Right lobe of liver (tissue), 4 donors: Measurements from ENCODE around the gene ANKRD11.

ENCODE experiments used
- POLR2A ChIP-seq: fragments of 450-650 bp; IDR thresholded peaks from one replicate; pipeline ENCODE4 v1.6.1; 2017; ENCODE audit warnings: antibody characterized with exemption, mild to moderate bottlenecking
- TF ChIP-seq, protein P1 (sequence below), 4 donors: fragments of 200-600 bp in 3 of 4; fragments of 450-650 bp in 1 of 4; IDR thresholded peaks; one replicate each; pipeline versions ENCODE4 v1.5.1 to v1.8.0; 2016 to 2022; ENCODE audit warnings: antibody characterized with exemption in 4 of 4, mild to moderate bottlenecking in 2 of 4
- donor health status: DM: no; HTN: no; CAD: no.
- donor health status: DM: no; HTN: no; CAD: no.
- donor health status: DM: no; HTN: yes; CAD: no.

DNA sequence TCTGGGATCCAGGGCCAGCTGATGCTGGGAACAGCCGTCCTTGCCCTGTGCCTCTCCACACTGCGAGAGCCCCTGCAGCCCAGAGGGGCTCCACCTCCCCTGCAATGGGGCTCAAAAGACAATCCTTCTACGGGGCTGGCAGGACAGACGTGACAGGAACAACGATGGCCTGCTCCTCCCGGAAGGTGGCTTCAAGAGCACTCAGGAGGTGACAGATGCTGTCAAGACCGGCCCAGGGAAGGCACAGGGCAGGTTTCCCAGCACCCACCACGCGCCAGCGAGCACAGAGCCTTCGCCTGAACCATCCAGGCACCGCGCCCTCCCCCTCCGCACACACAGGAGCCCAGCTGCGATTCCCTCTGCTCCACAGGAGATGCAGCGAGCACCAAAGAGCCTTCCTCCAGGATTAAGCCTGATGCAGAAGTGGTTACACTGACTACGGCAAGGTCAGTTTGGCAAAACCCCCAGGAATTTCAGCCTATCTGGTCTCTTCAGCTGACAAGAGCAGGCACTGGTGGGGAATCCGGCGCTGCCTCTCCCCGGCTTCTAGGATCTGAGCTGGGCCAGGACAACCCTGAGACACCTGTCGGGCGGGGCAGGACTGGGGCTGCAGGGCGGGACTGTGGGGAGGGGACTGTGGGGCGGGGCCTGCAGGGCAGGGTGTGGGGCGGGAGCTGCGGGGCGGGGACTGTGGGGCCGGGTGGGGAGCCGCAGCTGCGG, 169.4 kb downstream of the ANKRD11 start:
- TF ChIP-seq, protein P1, sequence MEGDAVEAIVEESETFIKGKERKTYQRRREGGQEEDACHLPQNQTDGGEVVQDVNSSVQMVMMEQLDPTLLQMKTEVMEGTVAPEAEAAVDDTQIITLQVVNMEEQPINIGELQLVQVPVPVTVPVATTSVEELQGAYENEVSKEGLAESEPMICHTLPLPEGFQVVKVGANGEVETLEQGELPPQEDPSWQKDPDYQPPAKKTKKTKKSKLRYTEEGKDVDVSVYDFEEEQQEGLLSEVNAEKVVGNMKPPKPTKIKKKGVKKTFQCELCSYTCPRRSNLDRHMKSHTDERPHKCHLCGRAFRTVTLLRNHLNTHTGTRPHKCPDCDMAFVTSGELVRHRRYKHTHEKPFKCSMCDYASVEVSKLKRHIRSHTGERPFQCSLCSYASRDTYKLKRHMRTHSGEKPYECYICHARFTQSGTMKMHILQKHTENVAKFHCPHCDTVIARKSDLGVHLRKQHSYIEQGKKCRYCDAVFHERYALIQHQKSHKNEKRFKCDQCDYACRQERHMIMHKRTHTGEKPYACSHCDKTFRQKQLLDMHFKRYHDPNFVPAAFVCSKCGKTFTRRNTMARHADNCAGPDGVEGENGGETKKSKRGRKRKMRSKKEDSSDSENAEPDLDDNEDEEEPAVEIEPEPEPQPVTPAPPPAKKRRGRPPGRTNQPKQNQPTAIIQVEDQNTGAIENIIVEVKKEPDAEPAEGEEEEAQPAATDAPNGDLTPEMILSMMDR (IDR thresholded peaks at IDR 0.05), result no peak
- no peak for TF ChIP-seq POLR2A
